GM12878 (cell line): Measurements from ENCODE around the gene APOBEC2.

Experiments used
- BCL3 ChIP-seq: IDR thresholded peaks from 2 replicates; pipeline ENCODE4 v1.6.1; 2011; ENCODE audit warnings: borderline replicate concordance, low read depth, mild to moderate bottlenecking, moderate library complexity, low read length; ENCODE audit not compliant: insufficient read depth, poor library complexity, severe bottlenecking
- BMI1 ChIP-seq: fragments of 450-650 bp; IDR thresholded peaks from 2 replicates; pipeline ENCODE4 v1.6.1; 2016; ENCODE audit warnings: mild to moderate bottlenecking, moderate library complexity, borderline replicate concordance
- MYC ChIP-seq: IDR thresholded peaks from 2 replicates; pipeline ENCODE4 v1.6.1; 2011; ENCODE audit warnings: mild to moderate bottlenecking, low read length, moderate library complexity, inconsistent platforms; ENCODE audit not compliant: insufficient read depth, insufficient replicate concordance, insufficient read length, severe bottlenecking
- PAX5 ChIP-seq: IDR thresholded peaks from 2 replicates; pipeline ENCODE4 v1.6.1; 2011; ENCODE audit warnings: low read depth, low read length, borderline replicate concordance
- PAX8 ChIP-seq: fragments of 450-650 bp; IDR thresholded peaks from 2 replicates; pipeline ENCODE4 v1.6.1; 2017; ENCODE audit warnings: mild to moderate bottlenecking, moderate library complexity
- TAF1 ChIP-seq: IDR thresholded peaks from 2 replicates; pipeline ENCODE4 v1.6.1; 2011; ENCODE audit warnings: mild to moderate bottlenecking, low read depth, low read length, borderline replicate concordance
- TARDBP ChIP-seq: IDR thresholded peaks from 2 replicates; pipeline ENCODE4 v1.6.1; 2016; ENCODE audit warnings: borderline replicate concordance
- USF2 ChIP-seq: IDR thresholded peaks from 2 replicates; pipeline ENCODE4 v1.6.1; 2011; ENCODE audit warnings: low read depth, low read length, improper control_type of control experiment, borderline replicate concordance
- TF ChIP-seq, protein P1 (sequence below): fragments of 450-650 bp; conservative IDR thresholded peaks from 2 replicates; pipeline ENCODE4 v1.6.1; 2017; ENCODE audit warnings: mild to moderate bottlenecking, moderate library complexity
- TF ChIP-seq, protein P2 (sequence below): IDR thresholded peaks from 2 replicates; pipeline ENCODE4 v1.6.1; 2012; ENCODE audit warnings: mild to moderate bottlenecking, low read depth, low read length

- no peak for TF ChIP-seq TAF1
- TF ChIP-seq BCL3: no peak
- no peak for TF ChIP-seq MYC
- TF ChIP-seq TARDBP: no peak
- TF ChIP-seq BMI1: no peak
- TF ChIP-seq, protein P1, sequence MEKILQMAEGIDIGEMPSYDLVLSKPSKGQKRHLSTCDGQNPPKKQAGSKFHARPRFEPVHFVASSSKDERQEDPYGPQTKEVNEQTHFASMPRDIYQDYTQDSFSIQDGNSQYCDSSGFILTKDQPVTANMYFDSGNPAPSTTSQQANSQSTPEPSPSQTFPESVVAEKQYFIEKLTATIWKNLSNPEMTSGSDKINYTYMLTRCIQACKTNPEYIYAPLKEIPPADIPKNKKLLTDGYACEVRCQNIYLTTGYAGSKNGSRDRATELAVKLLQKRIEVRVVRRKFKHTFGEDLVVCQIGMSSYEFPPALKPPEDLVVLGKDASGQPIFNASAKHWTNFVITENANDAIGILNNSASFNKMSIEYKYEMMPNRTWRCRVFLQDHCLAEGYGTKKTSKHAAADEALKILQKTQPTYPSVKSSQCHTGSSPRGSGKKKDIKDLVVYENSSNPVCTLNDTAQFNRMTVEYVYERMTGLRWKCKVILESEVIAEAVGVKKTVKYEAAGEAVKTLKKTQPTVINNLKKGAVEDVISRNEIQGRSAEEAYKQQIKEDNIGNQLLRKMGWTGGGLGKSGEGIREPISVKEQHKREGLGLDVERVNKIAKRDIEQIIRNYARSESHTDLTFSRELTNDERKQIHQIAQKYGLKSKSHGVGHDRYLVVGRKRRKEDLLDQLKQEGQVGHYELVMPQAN: no peak
- TF ChIP-seq PAX5: no peak
- no peak for TF ChIP-seq PAX8
- TF ChIP-seq, protein P2, sequence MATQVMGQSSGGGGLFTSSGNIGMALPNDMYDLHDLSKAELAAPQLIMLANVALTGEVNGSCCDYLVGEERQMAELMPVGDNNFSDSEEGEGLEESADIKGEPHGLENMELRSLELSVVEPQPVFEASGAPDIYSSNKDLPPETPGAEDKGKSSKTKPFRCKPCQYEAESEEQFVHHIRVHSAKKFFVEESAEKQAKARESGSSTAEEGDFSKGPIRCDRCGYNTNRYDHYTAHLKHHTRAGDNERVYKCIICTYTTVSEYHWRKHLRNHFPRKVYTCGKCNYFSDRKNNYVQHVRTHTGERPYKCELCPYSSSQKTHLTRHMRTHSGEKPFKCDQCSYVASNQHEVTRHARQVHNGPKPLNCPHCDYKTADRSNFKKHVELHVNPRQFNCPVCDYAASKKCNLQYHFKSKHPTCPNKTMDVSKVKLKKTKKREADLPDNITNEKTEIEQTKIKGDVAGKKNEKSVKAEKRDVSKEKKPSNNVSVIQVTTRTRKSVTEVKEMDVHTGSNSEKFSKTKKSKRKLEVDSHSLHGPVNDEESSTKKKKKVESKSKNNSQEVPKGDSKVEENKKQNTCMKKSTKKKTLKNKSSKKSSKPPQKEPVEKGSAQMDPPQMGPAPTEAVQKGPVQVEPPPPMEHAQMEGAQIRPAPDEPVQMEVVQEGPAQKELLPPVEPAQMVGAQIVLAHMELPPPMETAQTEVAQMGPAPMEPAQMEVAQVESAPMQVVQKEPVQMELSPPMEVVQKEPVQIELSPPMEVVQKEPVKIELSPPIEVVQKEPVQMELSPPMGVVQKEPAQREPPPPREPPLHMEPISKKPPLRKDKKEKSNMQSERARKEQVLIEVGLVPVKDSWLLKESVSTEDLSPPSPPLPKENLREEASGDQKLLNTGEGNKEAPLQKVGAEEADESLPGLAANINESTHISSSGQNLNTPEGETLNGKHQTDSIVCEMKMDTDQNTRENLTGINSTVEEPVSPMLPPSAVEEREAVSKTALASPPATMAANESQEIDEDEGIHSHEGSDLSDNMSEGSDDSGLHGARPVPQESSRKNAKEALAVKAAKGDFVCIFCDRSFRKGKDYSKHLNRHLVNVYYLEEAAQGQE: no peak
- TF ChIP-seq USF2: no peak
Observed at GRCh38 chr6:41045664-41046063, 7.3 kb upstream of the APOBEC2 start.
